Breast epithelium (tissue), 4 donors: ENCODE measurements around the gene TLL2. TPM values are rescaled to one million over a fixed set of nuclear protein-coding genes. Genes with fewer than 3 reads are reported as not detected.

Experiments
- DNase-seq, 2 donors: peaks; one replicate each; pipeline ENCODE4 v3.0.0-alpha.2; 2019; ENCODE audit warnings: low spot score in 2 of 2
- H3K27ac ChIP-seq, 2 donors: fragments of 200-600 bp; sonication (generic) in 1 of 2; one replicate each; pipeline ENCODE4 v1.5.1; 2016 to 2019; ENCODE audit warnings: mild to moderate bottlenecking in 1 of 2
- H3K27me3 ChIP-seq, 2 donors: fragments of 200-600 bp; sonication (generic) in 1 of 2; one replicate each; pipeline versions ENCODE4 v1.5.1 to v1.6.0; 2017 to 2019; ENCODE audit warnings: control low read depth in 1 of 2, mild to moderate bottlenecking in 1 of 2
- H3K36me3 ChIP-seq: fragments of 200-600 bp; one replicate; pipeline ENCODE4 v1.5.1; 2019
- H3K4me1 ChIP-seq, 2 donors: fragments of 200-600 bp; sonication (generic); one replicate each; pipeline ENCODE4 v1.5.1; 2016 to 2019; ENCODE audit warnings: control low read depth in 1 of 2
- H3K4me3 ChIP-seq, 3 donors: fragments of 200-600 bp; sonication (generic); 1 replicate in 2 of 3; 2 replicates in 1 of 3; pipeline ENCODE4 v1.5.1; 2016 to 2019; ENCODE audit warnings: mild to moderate bottlenecking in 3 of 3, moderate library complexity in 2 of 3
- H3K9me3 ChIP-seq, 2 donors: fragments of 200-600 bp; sonication (generic) in 1 of 2; one replicate each; pipeline ENCODE4 v1.5.1; 2016 to 2019; ENCODE audit warnings: control low read depth in 1 of 2
- CTCF ChIP-seq, 3 donors: fragments of 450-650 bp; IDR thresholded peaks; one replicate each; pipeline ENCODE4 v1.5.1; 2016 to 2017; ENCODE audit warnings: antibody characterized with exemption in 3 of 3, mild to moderate bottlenecking in 3 of 3, moderate library complexity in 3 of 3
- POLR2A ChIP-seq: fragments of 450-650 bp; IDR thresholded peaks from one replicate; pipeline ENCODE4 v1.6.1; 2016; ENCODE audit warnings: antibody characterized with exemption, mild to moderate bottlenecking, moderate library complexity
- POLR2AphosphoS5 ChIP-seq, 3 donors: sonication (generic); formaldehyde crosslinking; IDR thresholded peaks; one replicate each; pipeline ENCODE4 v1.6.1; 2017; ENCODE audit warnings: antibody characterized with exemption in 3 of 3
- intact Hi-C: fragments of 100-400 bp; cut with DNase I; formaldehyde crosslinking; loops from one replicate; pipeline ENCODE4 v1.15.1; 2023; ENCODE audit warnings: low total_unique reads
- total RNA-seq, 3 donors: library from RNA; depleted of rRNA; stranded (reverse); fragments of >200 nt; gene quantifications; one replicate each; pipeline ENCODE4 v1.1.0, GENCODE V29; 2016

Gene TLL2
- total RNA-seq, 3 donors from 2014 or later, result under 0.01 TPM; not detected in 2

DNA sequence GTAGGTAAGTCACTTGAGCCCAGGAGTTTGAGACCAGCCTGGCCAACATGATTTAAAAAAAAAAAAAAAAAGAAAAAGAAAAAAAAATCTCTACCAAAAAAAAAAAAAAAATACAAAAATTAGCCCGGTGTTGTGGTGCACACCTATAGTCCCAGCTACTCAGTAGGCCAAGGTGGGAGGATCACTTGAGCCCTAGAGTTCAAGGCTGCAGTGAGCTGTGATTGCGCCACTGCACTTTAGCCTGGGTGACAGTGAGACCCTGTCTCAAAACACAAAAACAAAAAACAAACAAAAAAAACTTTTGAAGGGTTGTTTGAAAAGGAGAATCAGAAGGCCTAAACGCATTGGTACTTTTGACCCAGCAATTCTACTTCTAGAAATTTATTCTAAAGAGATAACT is 13.7 kb downstream of the TLL2 start:
- Histone ChIP-seq H3K9me3 (no peaks in the 10 kb centered on the region), H3K27me3 (no peaks in the 10 kb centered on the region), H3K36me3 (no peaks in the 10 kb centered on the region), H3K27ac (no peak overlapping the region), H3K4me1 (no peaks in the 10 kb centered on the region), H3K4me3 (no peak overlapping the region)
- intact Hi-C loops, result no loop called here
- TF ChIP-seq POLR2A, result no peak
- no peak for TF ChIP-seq POLR2AphosphoS5 (IDR thresholded peaks at IDR 0.05)
- no peak for TF ChIP-seq CTCF (IDR thresholded peaks at IDR 0.05)
- DNase-seq, result no peak

- DNase-seq, result no peak
Measured at GRCh38 chr10:96497391-96497790, 16.3 kb downstream of the TLL2 start.

GRCh38 chr10:96496281-96496925 is 17.3 kb downstream of the TLL2 start:
- Histone ChIP-seq H3K27me3 (no peaks in the 10 kb centered on the region), H3K27ac (no peak overlapping the region), H3K4me1 (no peaks in the 10 kb centered on the region), H3K9me3 (no peaks in the 10 kb centered on the region), H3K36me3 (no peaks in the 10 kb centered on the region), H3K4me3 (no peak overlapping the region)
- no peak for TF ChIP-seq CTCF (IDR thresholded peaks at IDR 0.05)
- TF ChIP-seq POLR2A, result no peak
- TF ChIP-seq POLR2AphosphoS5 (IDR thresholded peaks at IDR 0.05), result no peak
- intact Hi-C loops, result no loop called here
- DNase-seq, result no peak

More at GRCh38 chr10:96497391-96497790, 16.3 kb downstream of the TLL2 start:
- no peak for TF ChIP-seq CTCF (IDR thresholded peaks at IDR 0.05)
- TF ChIP-seq POLR2AphosphoS5 (IDR thresholded peaks at IDR 0.05), result no peak
- no peak for TF ChIP-seq POLR2A
- Histone ChIP-seq H3K36me3 (no peaks in the 10 kb centered on the region), H3K4me1 (no peaks in the 10 kb centered on the region), H3K4me3 (no peak overlapping the region), H3K27me3 (no peaks in the 10 kb centered on the region), H3K27ac (no peak overlapping the region), H3K9me3 (no peaks in the 10 kb centered on the region)
- intact Hi-C loops, result no loop called here

DNA sequence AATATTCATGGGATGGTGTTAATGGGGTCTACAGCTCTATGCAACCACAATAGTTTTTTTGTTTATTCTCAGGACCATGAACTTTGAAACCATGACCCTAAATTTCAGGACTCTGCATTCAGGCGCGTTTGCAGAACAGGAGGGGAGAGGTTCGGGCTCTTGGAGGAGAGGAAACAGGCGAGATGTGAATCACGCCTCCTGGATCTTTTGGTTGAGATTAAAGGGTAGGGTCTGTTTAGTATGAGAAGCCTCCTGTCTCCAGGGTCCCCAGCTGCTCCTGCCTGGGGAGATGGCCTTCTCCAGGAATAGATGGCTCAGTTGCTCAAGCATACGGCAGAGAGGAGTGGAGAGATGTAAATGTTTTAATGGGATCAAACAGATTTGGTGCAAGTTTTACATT is 18.2 kb downstream of the TLL2 start:
- H3K4me3 ChIP-seq, result no peak overlapping the region
- intact Hi-C loops, result no loop called here
- no peak for TF ChIP-seq POLR2A
- no peak for TF ChIP-seq CTCF (IDR thresholded peaks at IDR 0.05)
- no peak for TF ChIP-seq POLR2AphosphoS5 (IDR thresholded peaks at IDR 0.05)
- H3K9me3 ChIP-seq, result no peaks in the 10 kb centered on the region
- no peaks in the 10 kb centered on the region for H3K36me3 ChIP-seq
- no peak overlapping the region for H3K27ac ChIP-seq
- no peak for DNase-seq
- H3K4me1 ChIP-seq, result no peaks in the 10 kb centered on the region
- H3K27me3 ChIP-seq, result no peaks in the 10 kb centered on the region

GRCh38 chr10:96494694-96495093 is 19.0 kb downstream of the TLL2 start:
- DNase-seq, result no peak
- intact Hi-C loops, result no loop called here
- H3K4me1 ChIP-seq, result no peaks in the 10 kb centered on the region
- no peaks in the 10 kb centered on the region for H3K36me3 ChIP-seq
- H3K4me3 ChIP-seq, result no peak overlapping the region
- no peaks in the 10 kb centered on the region for H3K27me3 ChIP-seq
- TF ChIP-seq POLR2A, result no peak
- no peak for TF ChIP-seq POLR2AphosphoS5 (IDR thresholded peaks at IDR 0.05)
- no peak for TF ChIP-seq CTCF (IDR thresholded peaks at IDR 0.05)
- no peaks in the 10 kb centered on the region for H3K9me3 ChIP-seq
- H3K27ac ChIP-seq, result no peak overlapping the region
